Epithelial cell of prostate (primary cell): Measurements from ENCODE around the gene HSPA5.
A peak's percentile ranks its signal among the peaks of the same experiment; 100 is the strongest.
"Not testable (repeated sequence)": the region's sequence is repeated elsewhere in the genome, so short reads cannot be mapped to it uniquely, and the experiment has no call there.

Experiments used
- DNase-seq: peaks from one replicate; pipeline ENCODE4 v3.0.0-alpha.2; 2011; ENCODE audit warnings: low read depth, low spot score
- H3K27ac ChIP-seq: fragments of 450-650 bp; 2 replicates; pipeline ENCODE4 v1.5.1; 2017; ENCODE audit warnings: mild to moderate bottlenecking

The HSPA5 gene

GRCh38 chr9:125200216-125201047 is 40.7 kb downstream of the HSPA5 start, which contains the start of gene RABEPK:
Gene RABEPK, plus strand, starts transcription at chr9:125200542. Its CDS starts 2,472 bp downstream, at chr9:125203014.
- peak; percentile 45 for DNase-seq
- peak within 1 kb of the TSS; percentile 91 for H3K27ac ChIP-seq

GRCh38 chr9:125195591-125195990 is 45.6 kb downstream of the HSPA5 start:
- not testable (repeated sequence) for H3K27ac ChIP-seq, DNase-seq

GRCh38 chr9:125194466-125194865 is 46.7 kb downstream of the HSPA5 start:
- DNase-seq, H3K27ac ChIP-seq: not testable (repeated sequence)

- H3K27ac ChIP-seq = peak overlapping the region; percentile 73
- DNase-seq = no peak
Measured at GRCh38 chr9:125190361-125190801, 50.8 kb downstream of the HSPA5 start.

- peak within 1 kb of the TSS; percentile 73 for H3K27ac ChIP-seq
- DNase-seq = peak; percentile 61
Measured at GRCh38 chr9:125189361-125190289, 51.5 kb downstream of the HSPA5 start, which contains the start of gene PPP6C. Gene PPP6C, minus strand, starts transcription at chr9:125189803. Its CDS starts 85 bp downstream, at chr9:125189718.

- peak overlapping the region; percentile 73 for H3K27ac ChIP-seq
- no peak for DNase-seq
Measured at GRCh38 chr9:125189011-125189360, 52.2 kb downstream of the HSPA5 start.
